GM21529 (cell line): ENCODE results near the gene UNK.
"Not testable (repeated sequence)": the region's sequence is repeated elsewhere in the genome, so short reads cannot be mapped to it uniquely, and the experiment has no call there.

Source experiments
- ATAC-seq: cut with Tn5 transposase; IDR thresholded peaks from one replicate; pipeline ENCODE4 v1.9.1; 2021; ENCODE audit not compliant: unreplicated experiment

Gene UNK

DNA sequence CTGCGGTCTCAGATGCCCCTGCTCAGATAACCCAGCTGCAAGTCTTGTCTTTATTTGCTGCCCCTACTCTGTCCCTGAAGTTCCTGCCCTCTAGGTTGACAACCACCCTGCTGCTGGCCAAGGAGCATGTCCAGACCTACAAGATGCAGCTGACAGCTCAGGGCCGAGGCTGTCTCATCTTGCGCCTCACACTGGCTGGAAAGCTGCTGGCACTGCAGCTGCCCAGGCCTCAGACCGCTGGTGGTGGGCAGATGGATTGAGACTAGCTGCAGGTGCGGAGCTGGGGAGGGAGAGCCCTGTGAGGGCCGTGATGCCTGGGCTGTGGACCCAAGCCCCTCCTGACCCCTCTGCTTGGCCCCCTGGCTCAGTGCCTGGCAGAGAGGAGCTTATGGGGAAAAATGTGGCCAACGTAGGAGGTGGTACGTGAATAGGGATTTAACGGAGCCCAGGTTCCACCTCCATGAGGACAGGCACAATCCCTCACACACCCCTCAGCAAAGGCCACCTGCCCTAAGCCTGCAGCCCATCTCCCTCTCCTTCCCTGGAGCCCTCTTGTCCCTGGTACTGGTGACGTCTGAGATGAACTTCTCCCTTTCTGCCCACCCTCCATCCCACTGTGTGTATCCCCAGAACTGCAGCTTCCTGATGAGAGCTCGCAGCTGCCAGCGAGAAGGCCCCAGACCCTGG lies 11.3 kb upstream of the UNK start:
- no peak for ATAC-seq

DNA sequence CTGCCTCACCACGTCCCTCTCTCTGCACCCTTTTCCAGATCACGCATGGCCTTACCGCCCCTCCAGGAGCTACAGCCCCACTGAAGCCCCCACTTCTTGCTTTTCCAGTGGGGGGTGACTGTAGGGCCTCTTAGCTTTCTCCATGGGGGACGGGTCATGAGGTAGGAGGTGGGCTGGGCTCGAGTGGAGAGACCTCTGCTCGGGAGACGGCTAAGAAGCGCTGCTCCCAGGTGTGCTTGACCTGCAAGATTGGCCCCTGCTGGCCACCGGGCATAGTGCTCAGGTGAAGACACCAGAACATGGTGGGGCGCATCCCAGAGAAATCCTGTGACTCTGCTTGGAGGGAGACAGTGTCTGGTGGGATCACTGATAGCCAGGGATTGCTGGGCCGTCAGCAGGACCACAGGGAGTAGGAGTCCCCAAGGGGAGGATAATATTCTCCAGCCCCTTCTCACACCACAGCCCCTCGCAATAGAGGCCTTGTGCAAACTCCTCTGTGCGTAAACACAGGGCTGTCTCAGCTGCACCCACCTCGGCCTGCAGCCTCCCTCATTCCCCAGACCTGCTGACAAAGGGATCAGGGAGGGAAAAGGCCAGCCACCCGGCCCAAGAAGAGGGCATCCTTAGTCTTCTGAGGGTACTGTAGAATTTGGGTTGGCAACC lies 10.7 kb upstream of the UNK start:
- no peak for ATAC-seq

DNA sequence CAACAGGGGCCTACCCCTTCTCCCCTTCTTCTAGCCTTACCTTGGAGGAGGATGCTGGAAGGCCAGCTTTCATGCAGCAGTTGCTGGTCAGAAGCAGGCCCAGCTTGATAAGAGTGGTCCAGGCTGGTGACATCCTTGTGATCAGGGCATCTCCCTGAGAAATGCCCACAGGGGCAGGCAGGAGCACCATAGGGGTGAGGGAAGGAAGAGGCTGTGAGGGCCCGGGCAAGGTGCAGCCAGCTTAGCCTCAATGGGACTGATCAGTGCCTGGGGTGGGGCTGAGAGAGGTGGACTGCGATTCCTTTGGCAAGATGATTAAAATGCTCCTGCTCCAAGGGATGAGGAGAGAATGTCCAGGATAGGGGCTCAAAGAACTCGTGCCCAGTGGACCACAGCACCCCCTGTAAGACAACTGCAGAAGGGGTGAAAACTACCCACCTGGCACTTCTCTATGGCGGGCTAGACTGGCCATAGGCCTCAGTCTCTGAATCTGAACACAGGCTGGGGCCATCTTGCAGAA lies 10.1 kb upstream of the UNK start:
- ATAC-seq = no peak

DNA sequence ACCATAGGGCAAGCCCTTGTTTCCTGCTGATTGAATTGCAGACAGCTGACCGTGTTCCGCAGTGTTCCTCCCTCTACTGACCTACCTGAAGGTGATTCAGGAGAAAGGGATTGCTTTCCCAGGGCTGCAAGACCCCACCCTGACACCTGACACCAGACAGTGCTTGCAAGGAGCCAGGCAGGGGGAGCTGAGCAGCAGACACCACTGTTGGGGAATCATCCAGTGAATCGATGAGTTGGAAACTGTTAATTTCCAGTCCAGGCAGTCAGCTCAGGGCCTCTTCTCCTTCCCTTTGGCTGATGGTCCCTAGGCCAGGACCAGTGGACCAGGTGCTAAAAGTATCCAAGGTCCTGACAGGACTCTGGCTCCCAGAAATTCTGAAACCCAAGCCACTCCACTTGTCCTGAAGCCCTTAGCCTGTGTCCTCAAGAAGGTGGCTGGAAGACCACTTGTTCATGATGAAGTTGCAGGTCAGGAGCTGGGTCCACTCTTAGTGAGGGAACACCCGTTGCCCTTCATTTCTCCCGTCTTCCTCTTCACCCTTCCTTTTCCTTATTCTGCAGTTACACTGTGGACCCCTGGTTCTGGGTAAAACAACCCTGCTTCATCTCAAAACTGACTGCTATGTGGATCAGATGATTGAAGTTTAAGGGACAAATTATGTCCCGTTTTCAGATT lies 9.5 kb upstream of the UNK start:
- ATAC-seq = no peak

DNA sequence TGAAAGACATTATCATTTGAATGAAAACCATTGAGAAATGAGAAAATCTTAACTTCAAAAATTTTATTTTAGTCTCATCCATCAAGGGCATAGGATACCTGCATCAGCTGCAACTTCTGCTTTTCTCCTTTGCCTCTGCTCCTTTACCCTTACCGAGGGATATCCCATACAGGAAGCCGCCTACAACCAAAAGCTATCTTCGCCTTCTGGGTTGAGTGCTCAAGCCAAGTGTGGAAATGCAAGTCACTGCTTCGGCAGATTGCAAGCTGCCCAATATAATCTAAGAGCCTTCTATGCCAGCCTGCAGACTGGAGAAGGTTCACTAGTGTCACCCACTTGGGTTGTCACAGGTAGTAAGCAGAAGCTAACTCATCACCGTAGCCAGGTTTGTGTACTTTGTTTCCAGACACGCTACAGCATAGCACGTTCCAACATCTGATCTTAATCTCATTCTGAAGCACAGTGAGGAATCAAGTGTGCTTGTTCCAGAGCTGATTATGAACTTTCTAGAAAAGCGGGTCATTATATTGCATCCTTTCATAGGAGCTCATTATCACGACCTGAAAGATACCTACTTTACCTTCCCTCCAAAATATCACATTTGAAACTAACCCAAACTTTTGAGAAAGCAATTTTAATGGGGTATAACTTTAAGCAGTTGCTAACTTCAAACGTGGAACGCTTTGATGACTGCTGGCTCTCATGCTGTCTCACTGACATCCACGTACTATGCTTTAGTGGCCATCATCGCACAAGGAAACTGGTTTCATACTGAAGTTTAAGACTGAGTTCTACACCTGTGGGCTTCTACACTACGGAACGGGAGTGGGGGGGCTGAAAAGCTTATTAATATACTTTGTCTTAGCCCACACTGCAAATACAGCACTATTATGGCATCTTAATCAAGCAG lies 8.0 kb upstream of the UNK start:
- no peak for ATAC-seq

DNA sequence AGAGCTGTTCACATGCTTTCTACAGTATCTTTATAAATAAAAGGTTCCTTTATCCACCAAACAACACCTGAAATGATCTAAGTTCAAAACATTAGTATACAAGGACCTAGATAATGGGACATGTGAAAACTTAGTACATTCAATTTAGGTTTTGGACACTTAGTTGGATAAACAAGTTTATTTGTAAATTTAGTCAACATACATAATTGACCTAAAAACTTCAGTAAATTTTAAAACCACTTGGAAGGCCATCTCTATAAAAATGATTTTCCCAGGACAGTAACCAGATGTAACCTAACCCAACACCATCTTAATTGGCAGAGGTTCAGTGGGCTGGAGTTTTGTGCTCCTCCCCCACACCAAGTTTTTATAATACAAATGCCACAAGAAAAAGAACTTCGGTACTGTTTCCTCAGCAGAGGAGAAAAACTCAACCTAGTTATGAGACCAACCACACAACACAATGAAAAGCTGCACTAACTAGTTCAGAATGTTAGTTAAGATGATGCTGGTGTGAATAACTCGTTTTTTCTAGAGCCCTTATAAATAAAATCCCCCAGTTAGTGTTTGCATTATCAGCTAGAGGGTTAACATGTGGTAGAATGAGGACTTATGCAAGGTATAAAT lies 7.2 kb upstream of the UNK start:
- ATAC-seq = no peak

DNA sequence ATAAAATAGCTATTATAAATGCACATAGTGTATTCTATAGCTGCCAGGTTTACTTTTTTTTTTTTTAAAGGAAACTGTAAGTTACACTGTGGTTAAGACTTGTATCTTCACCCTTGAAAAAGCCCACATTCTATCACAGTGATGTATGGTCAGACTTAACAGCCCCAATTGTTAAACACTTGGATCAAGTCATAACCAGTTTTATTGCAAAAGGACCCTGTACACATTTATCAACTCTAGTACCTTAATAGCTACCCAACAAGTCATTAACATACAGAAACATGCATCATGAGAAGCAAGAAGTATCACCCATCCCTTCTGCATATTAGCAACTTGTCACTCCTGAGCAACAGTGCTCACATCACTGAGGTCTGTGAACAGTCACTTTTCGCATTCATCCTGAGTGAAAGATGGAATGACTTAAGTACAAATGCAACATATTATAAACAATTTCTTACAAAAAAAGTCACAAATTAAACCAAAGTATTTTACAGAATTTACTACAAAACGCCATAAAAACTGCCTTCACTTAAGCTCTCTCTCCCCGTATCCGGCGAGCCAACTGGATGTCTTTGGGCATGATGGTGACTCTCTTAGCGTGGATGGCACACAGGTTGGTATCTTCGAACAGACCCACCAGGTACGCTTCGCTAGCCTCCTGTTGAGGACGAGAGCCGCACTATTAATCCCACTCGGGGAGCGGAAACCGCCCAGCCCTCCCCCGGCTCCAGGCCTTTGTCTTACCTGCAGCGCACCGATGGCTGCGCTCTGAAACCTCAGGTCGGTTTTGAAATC lies 6.3 kb upstream of the UNK start:
- ATAC-seq = not testable (repeated sequence)

DNA sequence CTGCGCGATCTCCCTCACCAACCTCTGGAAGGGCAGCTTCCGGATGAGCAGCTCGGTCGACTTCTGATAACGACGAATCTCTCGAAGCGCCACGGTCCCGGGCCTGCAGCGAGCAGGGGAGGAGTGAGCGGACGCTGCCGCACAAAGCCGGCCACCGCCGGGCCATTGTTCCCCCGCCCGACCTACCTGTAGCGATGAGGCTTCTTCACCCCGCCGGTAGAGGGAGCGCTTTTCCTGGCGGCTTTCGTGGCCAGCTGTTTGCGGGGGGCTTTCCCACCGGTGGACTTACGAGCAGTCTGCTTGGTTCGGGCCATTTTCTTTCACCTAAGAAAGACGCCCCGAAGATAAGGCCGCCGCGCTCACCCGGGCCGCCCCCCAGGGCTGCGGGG lies 5.8 kb upstream of the UNK start:
- peak; percentile 5 for ATAC-seq

DNA sequence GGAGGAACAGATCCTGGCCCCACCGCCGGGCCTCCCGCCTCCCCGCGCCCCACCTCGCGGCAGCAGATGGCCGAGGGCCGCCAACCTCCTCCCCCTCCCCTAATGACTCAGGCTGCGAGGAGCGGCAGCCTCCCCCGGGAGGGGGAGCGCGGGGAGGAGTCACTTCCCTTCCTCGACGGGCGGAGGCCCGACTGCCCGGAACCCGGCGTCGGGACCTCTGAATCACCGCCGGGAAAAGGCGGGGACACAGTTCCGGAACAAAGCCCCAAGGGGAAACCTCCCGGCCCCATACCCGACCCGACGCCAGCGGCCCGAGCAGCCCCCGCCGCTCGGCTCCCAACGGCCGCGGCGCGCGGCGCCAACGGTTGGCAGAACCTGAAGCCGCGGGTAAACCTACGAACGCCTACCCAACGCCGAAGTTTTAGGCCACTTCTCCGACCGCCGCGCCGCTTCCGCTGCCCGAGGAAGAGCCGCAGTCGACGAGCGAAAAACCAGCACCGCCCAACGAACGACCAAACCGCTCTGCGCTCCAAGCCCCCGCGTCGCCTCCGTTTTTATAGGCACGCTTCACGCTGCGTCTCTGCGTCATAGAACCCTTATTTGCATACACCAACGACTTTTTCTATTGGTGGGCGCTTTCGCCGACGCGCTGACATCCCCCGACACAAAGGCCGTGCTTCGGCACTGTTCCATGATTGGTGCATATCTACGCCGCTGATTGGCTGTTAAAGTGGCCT lies 5.2 kb upstream of the UNK start:
- peak; percentile 64 for ATAC-seq

DNA sequence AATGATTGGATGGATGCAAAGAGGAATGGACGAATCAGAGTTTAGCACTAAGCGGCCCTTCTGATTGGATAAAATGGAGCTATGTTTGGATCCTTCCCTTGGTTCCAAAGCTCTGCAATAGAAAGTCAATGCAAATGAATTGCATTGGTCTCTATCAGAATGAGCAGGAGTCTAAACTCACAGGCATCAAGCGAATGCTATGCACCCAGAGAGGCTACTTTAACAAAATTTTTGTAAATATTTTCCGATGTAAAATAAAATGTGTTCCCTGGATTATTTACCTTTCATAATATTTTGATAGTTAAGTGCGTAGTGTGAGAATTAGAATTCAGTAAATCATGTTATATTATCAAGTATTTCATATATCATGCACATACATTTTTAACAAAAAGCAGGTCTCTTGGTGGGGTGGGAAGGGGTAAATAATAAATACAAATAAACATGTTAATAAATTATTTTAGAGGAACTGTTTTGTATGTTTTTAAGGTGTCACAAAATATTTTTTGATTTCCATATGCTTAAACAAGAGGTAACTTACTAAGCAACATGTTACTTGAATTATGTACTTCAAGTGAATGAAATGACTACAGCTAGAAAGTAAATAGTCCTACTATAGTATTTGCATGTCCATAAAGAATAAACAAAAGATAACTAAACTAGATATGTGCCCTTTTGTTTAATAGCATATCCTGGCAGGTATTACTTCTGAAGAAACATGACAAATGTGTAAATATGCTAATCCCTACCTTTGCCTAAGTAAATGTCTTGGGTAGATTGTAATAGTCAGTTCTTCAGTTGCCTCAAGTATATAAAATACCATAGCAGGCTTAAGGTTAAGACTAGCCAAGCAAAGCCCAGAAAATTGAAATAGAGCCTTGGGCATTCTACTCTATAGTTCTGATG lies 4.4 kb upstream of the UNK start:
- ATAC-seq = no peak

DNA sequence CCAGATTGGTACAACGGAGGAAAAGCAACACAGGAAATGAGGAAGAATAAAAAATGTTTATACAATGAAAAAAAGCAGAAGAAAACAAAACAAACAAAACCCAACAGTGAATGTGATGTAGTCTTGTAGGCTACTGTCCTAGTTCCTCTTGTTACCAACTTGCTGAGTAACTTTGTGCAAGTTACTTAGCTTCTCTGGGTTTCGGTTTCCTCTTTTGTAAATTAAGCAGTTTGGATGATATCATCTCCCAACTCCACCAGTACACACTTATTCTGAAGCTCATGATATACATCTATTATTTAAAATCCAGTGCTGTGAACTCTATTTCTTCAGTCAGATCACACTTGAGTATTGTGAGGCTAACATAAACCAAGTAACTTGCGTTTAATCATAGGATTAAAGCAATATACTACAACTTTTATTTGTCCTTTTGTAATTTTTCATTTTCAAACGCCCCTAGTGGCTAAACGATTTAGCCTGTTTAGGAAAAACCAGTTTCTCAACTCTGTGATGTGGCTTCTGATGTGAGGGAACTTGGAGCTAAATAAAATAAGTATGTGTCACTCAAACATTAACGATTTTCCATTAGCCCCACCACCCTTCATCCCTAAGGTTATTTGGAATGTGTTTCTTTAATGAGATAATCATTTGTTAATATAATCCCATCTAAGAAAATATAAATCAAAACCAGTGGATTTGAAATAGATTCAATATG lies 1.4 kb upstream of the UNK start:
- ATAC-seq = no peak

DNA sequence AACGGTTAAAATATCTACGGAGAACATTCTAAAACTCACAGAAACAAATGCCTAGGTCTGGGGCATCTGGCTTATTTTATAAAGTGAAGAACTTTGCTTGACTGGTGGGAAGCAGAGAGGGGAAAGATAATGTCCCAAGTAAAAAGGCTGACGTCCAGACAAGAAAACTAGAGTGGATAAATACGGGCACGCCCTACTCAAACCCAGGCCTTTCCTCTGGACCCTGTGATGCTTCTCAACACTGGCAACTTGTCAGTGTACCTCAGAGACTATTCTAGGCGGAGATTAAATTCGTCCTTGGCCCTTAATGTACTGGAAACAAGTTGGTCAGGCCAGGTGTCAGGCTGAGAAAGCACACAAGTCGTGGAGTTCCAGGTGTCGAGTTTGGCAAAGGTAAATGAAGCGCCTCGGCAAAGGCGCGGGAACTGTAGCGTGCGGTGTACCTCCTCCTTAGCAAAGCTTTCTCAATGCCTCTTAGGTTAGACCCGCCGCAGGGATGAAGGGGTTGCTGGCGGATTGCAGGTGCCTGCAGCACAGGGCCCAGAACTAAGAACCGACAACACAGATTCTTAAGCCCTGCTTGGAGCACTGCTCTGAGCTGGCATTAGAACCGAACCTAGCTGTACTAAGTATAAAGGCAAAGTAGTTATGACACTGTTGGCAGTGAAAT lies 668 bp upstream of the UNK start:
- ATAC-seq = peak; percentile 4

DNA sequence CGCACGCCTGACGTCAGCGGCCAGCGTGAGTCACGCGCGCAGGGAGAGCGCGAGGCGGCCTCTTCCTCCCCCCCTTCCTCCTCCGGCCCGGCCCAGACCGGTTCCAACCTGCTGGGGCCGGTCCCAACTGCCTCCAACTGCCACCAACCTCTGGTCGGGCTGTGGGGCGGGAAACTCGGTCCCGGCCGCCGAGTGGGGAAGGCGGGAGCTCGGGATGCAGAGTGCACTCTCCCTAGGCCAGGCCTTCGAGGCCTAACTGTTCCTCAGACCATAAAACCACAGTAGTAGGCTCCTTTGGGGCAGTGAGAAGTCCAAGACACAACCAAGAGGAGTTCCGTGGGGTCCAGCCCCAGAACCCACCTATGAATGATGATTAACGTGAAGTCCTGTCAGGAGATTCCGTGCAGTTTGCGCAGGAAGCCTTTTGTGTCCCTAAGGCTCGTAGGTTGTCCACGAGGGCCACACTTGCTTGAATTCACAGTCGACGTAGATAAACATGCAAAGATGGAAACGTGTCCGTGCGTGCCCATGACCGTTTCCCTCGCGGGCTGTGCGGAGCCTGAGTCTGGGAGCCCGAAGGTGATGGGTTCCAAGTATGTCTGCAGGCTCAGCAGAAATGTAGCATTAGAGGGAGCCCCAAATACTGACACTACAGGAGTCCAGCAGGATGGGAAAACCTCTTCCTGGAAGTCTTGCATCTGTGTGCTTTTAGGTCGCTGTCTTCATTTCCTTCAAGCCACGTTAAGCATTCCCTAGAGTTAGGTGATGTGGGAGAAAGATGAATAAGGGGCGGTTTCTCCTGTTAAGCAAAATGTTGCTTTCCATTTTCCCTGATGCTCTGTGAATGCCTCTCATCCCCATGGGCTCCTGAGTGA lies 647 bp downstream of the UNK start:
- peak; percentile 40 for ATAC-seq

DNA sequence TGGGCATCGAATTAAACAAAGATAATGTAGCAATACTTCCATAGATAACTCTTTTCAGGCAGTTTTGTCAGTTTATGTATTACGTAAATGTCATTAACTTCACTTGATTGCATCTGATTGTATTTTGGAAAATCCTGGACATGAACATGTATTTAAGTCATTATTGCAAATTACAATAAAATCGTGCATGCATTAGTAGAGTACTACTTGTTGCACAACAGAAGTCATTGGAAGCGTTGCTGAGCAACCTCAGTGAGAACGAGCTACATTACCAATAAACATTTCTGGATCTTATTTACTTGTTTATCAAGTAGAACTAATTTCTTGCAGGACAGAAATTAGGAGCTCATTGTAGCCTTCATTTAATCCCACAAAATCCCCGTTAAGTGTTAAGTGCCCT lies 6.6 kb downstream of the UNK start:
- ATAC-seq = no peak

DNA sequence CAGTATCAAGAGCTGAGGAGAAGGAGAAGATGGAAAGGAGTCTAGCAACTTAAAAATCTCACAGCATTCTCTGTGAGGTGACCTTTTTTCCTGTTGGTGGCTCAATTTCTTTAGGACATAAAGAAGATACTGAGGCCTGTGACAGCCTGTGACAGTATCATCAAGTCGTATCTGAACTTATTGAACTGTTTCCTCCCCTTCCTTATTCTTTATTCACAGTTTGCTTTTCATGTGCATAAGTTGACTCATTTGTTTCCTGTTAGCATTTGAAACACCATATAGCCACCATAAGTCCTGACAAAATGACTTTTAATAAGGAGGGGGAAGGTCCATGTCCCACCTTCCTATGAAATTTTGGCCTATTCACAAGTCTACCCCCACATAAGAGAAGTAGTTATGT lies 8.9 kb downstream of the UNK start:
- ATAC-seq = no peak
